Measurements from ENCODE around the gene GDPD1. TPM values are rescaled to one million over a fixed set of nuclear protein-coding genes. Genes with fewer than 3 reads are reported as not detected.

The GDPD1 gene
- total RNA-seq (4.3 and 4.9 TPM in 2 replicates), polyA plus RNA-seq (1.7 and 2.5 TPM in 2 replicates), polyA minus RNA-seq (5.4 and 5.8 TPM in 2 replicates), Bru-seq, nascent RNA (percentile 42 among the genes with signal in this experiment), BruChase-seq, experiment 1, labeled RNA remaining after a 6-hour chase (percentile 44 among the genes with signal in this experiment), BruChase-seq, experiment 2, labeled RNA remaining after a 2-hour chase (percentile 46 among the genes with signal in this experiment)
- polyA plus RNA-seq (2011; cell fraction: cytosol; rRNA removed), result 1.6 and 2.2 TPM in 2 replicates
- 5.2 and 5.7 TPM in 2 replicates for polyA plus RNA-seq (2011; cell fraction: nucleus; rRNA removed)
- polyA plus RNA-seq (2012), result 6.3 and 6.8 TPM in 2 replicates
- 1.9 TPM for polyA minus RNA-seq (2011; cell fraction: cytosol; rRNA and poly(A)+ RNA removed)
- polyA minus RNA-seq (2011; cell fraction: nucleus; rRNA and poly(A)+ RNA removed), result 5.5 and 8.1 TPM in 2 replicates
- long read RNA-seq, partial matches to known transcripts, result 0 of 1 reads
- long read RNA-seq, other reads (novel, unspliced or antisense), result 1 of 1 reads

GRCh38 chr17:59220328-59221158, at the start of gene GDPD1:
Gene GDPD1 (plus strand): TSS chr17:59220511. CDS start chr17:59220610, 99 bp downstream.
- Histone ChIP-seq H3K9ac (replicated peaks; ENCODE audit: extremely low read depth, insufficient read depth, low read length) (peak within 1 kb of the TSS; percentile 42), H3K4me3 (replicated peaks in 1 of 3; ENCODE audit: insufficient read depth in 1 of 3, low read depth in 1 of 3, low read length in 3 of 3) (peak within 1 kb of the TSS; percentile 39 to 67 (median 51)), H3K27ac (ENCODE audit: insufficient read depth, low read depth, low read length) (peak within 1 kb of the TSS; percentile 4), H2AFZ (ENCODE audit: low read depth, low read length) (peak within 1 kb of the TSS; percentile 76), H3K36me3 (ENCODE audit: control insufficient read depth in 2 of 2, extremely low read depth in 1 of 2, insufficient read depth in 2 of 2, low read length in 2 of 2) (no peaks in the 10 kb centered on the region), H3K27me3 (ENCODE audit: control insufficient read depth in 2 of 2, insufficient read depth in 2 of 2, low read length in 2 of 2) (no peaks in the 10 kb centered on the region), H3K9me3 (replicated peaks; ENCODE audit: control insufficient read depth, insufficient read depth, low read length) (no peaks in the 10 kb centered on the region), H3K4me1 (ENCODE audit: control insufficient read depth, extremely low read depth, insufficient read depth, low read length) (peaks cover 3% of the 10 kb centered on the region), H4K20me1 (replicated peaks; ENCODE audit: control insufficient read depth, extremely low read depth, insufficient read depth, low read length) (no peaks in the 10 kb centered on the region), H3K4me2 (ENCODE audit: insufficient read depth, low read length) (peak within 1 kb of the TSS; percentile 81), H3K9me1 (replicated peaks; ENCODE audit: control insufficient read depth, extremely low read depth, insufficient read depth, low read length) (no peaks in the 10 kb centered on the region), H3K79me2 (ENCODE audit: control insufficient read depth, insufficient read depth, low read length) (no peaks in the 10 kb centered on the region)
- BruUV-seq (replicated peaks), result TSS peak; percentile 19
- TF ChIP-seq FOS (IDR thresholded peaks at IDR 0.05; ENCODE audit: borderline replicate concordance, insufficient read depth, low read length) (no peak), EZH2 (IDR thresholded peaks at IDR 0.05; ENCODE audit: borderline replicate concordance, low read depth, low read length, severe bottlenecking) (no peak), POLR2A (IDR thresholded peaks at IDR 0.05; ENCODE audit: low read depth, low read length) (peak; percentile 67), CTCF (IDR thresholded peaks at IDR 0.05; ENCODE audit: extremely low read depth in 1 of 2, insufficient read depth in 1 of 2, low read depth in 1 of 2, low read length in 2 of 2) (peak; percentile 57 to 69)
- intact Hi-C loops (cut with micrococcal nuclease), result loop anchor here (1.0 to 10.0 kb wide), 2 partner anchors 221 to 344 kb away; partner anchors contain the start of gene DHX40
- peak; percentile 93 for FAIRE-seq
- ChIA-PET POLR2A (no interaction called here), CTCF (interaction anchor here (0.7 to 1.7 kb wide), 7 partner anchors 8 to 816 kb away, joined by 3 to 6 read pairs (median 5); partner anchors contain the start of gene SMG8)
- DNase-seq (ENCODE audit: low read depth, low spot score), result peak; percentile 97
- dilution Hi-C loops (cut with MboI; ENCODE audit: extremely low pct_ligation_motif_present, low sequenced_read_pairs), result no loop called here

Data from endothelial cell of umbilical vein (primary cell).